K562 (cell line): ENCODE results near the gene ACTR3C. TPM values are rescaled to one million over a fixed set of nuclear protein-coding genes. Genes with fewer than 3 reads are reported as not detected.

ENCODE experiments used
- BCOR ChIP-seq: fragments of 450-650 bp; IDR thresholded peaks from 2 replicates; pipeline ENCODE4 v1.6.1; 2016
- BHLHE40 ChIP-seq: IDR thresholded peaks from 2 replicates; pipeline ENCODE4 v1.6.1; 2011; ENCODE audit warnings: low read length, improper control_type of control experiment
- DDX20 ChIP-seq: fragments of 450-650 bp; IDR thresholded peaks from 2 replicates; pipeline ENCODE4 v1.6.1; 2016; ENCODE audit warnings: missing genetic modification characterization, low read depth, mild to moderate bottlenecking, missing compliant biosample characterization, moderate library complexity
- DPF2 ChIP-seq: fragments of 450-650 bp; IDR thresholded peaks from 2 replicates; pipeline ENCODE4 v1.6.1; 2016
- EGR1 ChIP-seq: fragments of 450-650 bp; conservative IDR thresholded peaks from 2 replicates; pipeline ENCODE4 v1.6.1; 2017; ENCODE audit warnings: mild to moderate bottlenecking
- FUS ChIP-seq: fragments of 200-400 bp; formaldehyde crosslinking; optimal IDR thresholded peaks from 2 replicates; pipeline ENCODE3; 2017; ENCODE audit warnings: low read depth, low read length
- GATA2 ChIP-seq: sonication (generic); formaldehyde crosslinking; IDR thresholded peaks from 2 replicates; pipeline ENCODE4 v1.4.0; 2020; ENCODE audit warnings: mild to moderate bottlenecking, missing genetic modification reagents
- HDAC1 ChIP-seq, 2 experiments: fragments of 450-650 bp; IDR thresholded peaks; 2 replicates each; pipeline ENCODE4 v1.6.1; 2016 to 2017; ENCODE audit warnings: inconsistent platforms in 1 of 2, mild to moderate bottlenecking in 1 of 2, moderate library complexity in 1 of 2
- NFIX ChIP-seq: fragments of 250-450 bp; sonication (Bioruptor Pico); IDR thresholded peaks from 2 replicates; pipeline ENCODE4 v1.4.0; 2020; ENCODE audit warnings: low read depth, mild to moderate bottlenecking, moderate library complexity
- POLR2AphosphoS5 ChIP-seq: IDR thresholded peaks from 2 replicates; pipeline ENCODE4 v1.6.1; 2011; ENCODE audit warnings: mild to moderate bottlenecking, low read depth, low read length, moderate library complexity; ENCODE audit not compliant: control insufficient read depth, insufficient read depth
- POLR3G ChIP-seq: IDR thresholded peaks from 2 replicates; pipeline ENCODE4 v1.6.1; 2011; ENCODE audit not compliant: insufficient read length, insufficient replicate concordance; ENCODE audit errors: extremely low read depth
- RB1 ChIP-seq: fragments of 450-650 bp; IDR thresholded peaks from 2 replicates; pipeline ENCODE4 v1.6.1; 2017; ENCODE audit warnings: low read depth, mild to moderate bottlenecking
- THAP12 ChIP-seq: fragments of 250-450 bp; sonication (Bioruptor Pico); IDR thresholded peaks from 2 replicates; pipeline ENCODE4 v1.9.0; 2021; ENCODE audit warnings: mild to moderate bottlenecking, inconsistent platforms
- U2AF2 ChIP-seq: fragments of 200-400 bp; formaldehyde crosslinking; optimal IDR thresholded peaks from 2 replicates; pipeline ENCODE3; 2017; ENCODE audit warnings: low read depth, mild to moderate bottlenecking, low read length
- ZBTB26 ChIP-seq: fragments of 450-650 bp; formaldehyde crosslinking; IDR thresholded peaks from 2 replicates; pipeline ENCODE4 v1.4.0; 2022; ENCODE audit warnings: missing genetic modification characterization
- ZBTB43 ChIP-seq: sonication (generic); formaldehyde crosslinking; IDR thresholded peaks from 2 replicates; pipeline ENCODE4 v1.8.0; 2023; ENCODE audit warnings: mild to moderate bottlenecking, missing genetic modification reagents
- ZC3H11A ChIP-seq: IDR thresholded peaks from 2 replicates; pipeline ENCODE4 v1.6.1; 2012; ENCODE audit warnings: low read depth, low read length, improper control_type of control experiment
- ZKSCAN1 ChIP-seq: fragments of 150-350 bp; IDR thresholded peaks from 2 replicates; pipeline ENCODE4 v1.6.1; 2016; ENCODE audit warnings: low read depth, low read length
- ZNF124 ChIP-seq: sonication (generic); formaldehyde crosslinking; IDR thresholded peaks from 2 replicates; pipeline ENCODE4 v1.8.1; 2022; ENCODE audit warnings: missing genetic modification reagents
- ZNF146 ChIP-seq: IDR thresholded peaks from one replicate; pipeline ENCODE4 v1.6.1; 2018; ENCODE audit warnings: missing compliant biosample characterization; ENCODE audit not compliant: unreplicated experiment
- ZNF324 ChIP-seq: fragments of 250-450 bp; sonication (Bioruptor Pico); IDR thresholded peaks from 2 replicates; pipeline ENCODE4 v1.4.0; 2020; ENCODE audit warnings: mild to moderate bottlenecking
- ZNF436 ChIP-seq: fragments of 250-450, 450-650 bp; sonication (Bioruptor Pico); formaldehyde crosslinking; IDR thresholded peaks from 2 replicates; pipeline ENCODE4 v1.7.0; 2020; ENCODE audit warnings: mild to moderate bottlenecking
- ZNF512 ChIP-seq: IDR thresholded peaks from 2 replicates; pipeline ENCODE4 v1.6.1; 2016; ENCODE audit warnings: missing genetic modification characterization, missing compliant biosample characterization
- ZNF561 ChIP-seq: fragments of 450-650 bp; formaldehyde crosslinking; conservative IDR thresholded peaks from 2 replicates; pipeline ENCODE4 v1.4.0; 2020; ENCODE audit warnings: mild to moderate bottlenecking, moderate library complexity
- polyA plus RNA-seq, 8 experiments: library from polyadenylated mRNA; depleted of rRNA in 4 of 8; stranded (reverse) in 5 of 8; unstranded in 3 of 8; fragments of >200 nt; fragmentation: Nextera tagmentation in 2 of 8; fragmentation: Illumina TruSeq in 1 of 8; extraction: Ambion mirVana in 2 of 8; extraction: Trizol in 1 of 8; gene quantifications; 2 replicates each; pipeline versions ENCODE4 v1.2.1 to v1.2.3, GENCODE V29; 2011 to 2014; ENCODE audit warnings: inconsistent platforms in 1 of 8, missing spikeins in 1 of 8
- total RNA-seq, 7 experiments: library from RNA; depleted of rRNA in 6 of 7; stranded (reverse); fragments of >200 nt in 6 of 7; fragmentation: Illumina TruSeq in 2 of 7; extraction: Trizol in 2 of 7; gene quantifications; 2 replicates each; pipeline versions ENCODE4 v1.2.1 to v1.2.3, GENCODE V29; 2011 to 2021; ENCODE audit warnings: low replicate concordance in 1 of 7

Gene ACTR3C
- total and polyA plus RNA-seq, 9 of the 15 experiments (the other 6 are each of a cell fraction or from before 2014, with no cell fraction given): 9.0 to 35.4 (median 13.3) TPM

- TF ChIP-seq ZBTB43 (CRISPR knock-in tag): peak; percentile 94
- no peak for TF ChIP-seq ZNF436 (CRISPR knock-in tag)
- TF ChIP-seq DDX20 (tag): no peak
- TF ChIP-seq ZBTB26: no peak
- TF ChIP-seq ZNF561 (CRISPR knock-in tag): 0 out of 2 replicates have a peak, but pooled peaks have one; percentile 40
- peak; percentile 60; the same call in 1 of the 2 replicates for TF ChIP-seq THAP12 (CRISPR knock-in tag)
- TF ChIP-seq NFIX (CRISPR knock-in tag): peak; percentile 35
- TF ChIP-seq POLR2AphosphoS5: peak; percentile 82
- no peak for TF ChIP-seq BCOR
- TF ChIP-seq EGR1: peak; percentile 32; the same call in 1 of the 2 replicates
- peak; percentile 54; the same call in 1 of the 2 replicates for TF ChIP-seq DPF2
- no peak for TF ChIP-seq ZNF124 (CRISPR knock-in tag)
- TF ChIP-seq U2AF2: no peak
- TF ChIP-seq POLR3G: no peak
- no peak for TF ChIP-seq ZNF146
- no peak for TF ChIP-seq ZNF324 (CRISPR knock-in tag)
- TF ChIP-seq GATA2: no peak
- TF ChIP-seq RB1: peak; percentile 84
- TF ChIP-seq BHLHE40: peak; percentile 92
- TF ChIP-seq ZKSCAN1: no peak
- TF ChIP-seq ZNF512 (tag): no peak; the same call in 1 of the 2 replicates
- no peak; a peak in 2 of 4 replicates for TF ChIP-seq HDAC1 (IDR thresholded peaks at IDR 0.05)
- TF ChIP-seq FUS: peak; percentile 71
- TF ChIP-seq ZC3H11A: 0 out of 2 replicates have a peak, but pooled peaks have one; percentile 35
Measured at GRCh38 chr7:150368096-150368883, 44.9 kb upstream of the ACTR3C start, which contains the start of gene REPIN1 (continued).
